Natural killer cell (primary cell): ENCODE data around the gene PLA2G1B. TPM values are rescaled to one million over a fixed set of nuclear protein-coding genes. Genes with fewer than 3 reads are reported as not detected.

Experiments used
- ATAC-seq, 3 donors: fragments of 150-1000 bp in 2 of 3; fragments of 200-7000 bp in 1 of 3; cut with Tn5 transposase; 1 replicate in 1 of 3; 2 replicates in 2 of 3; pipeline ENCODE4 v1.10.0; 2021; ENCODE audit warnings: mild to moderate bottlenecking in 2 of 3, moderate library complexity in 2 of 3
- DNase-seq, 2 donors: peaks; one replicate each; pipeline versions ENCODE4 v3.0.0 to v3.0.0-alpha.2; 2013 to 2021; ENCODE audit warnings: mixed read lengths in 1 of 2
- H3K27ac ChIP-seq: one replicate; pipeline ENCODE4 v1.5.1; 2013; ENCODE audit warnings: mild to moderate bottlenecking, low read length
- H3K27me3 ChIP-seq: one replicate; pipeline ENCODE4 v1.6.1; 2013; ENCODE audit warnings: low read length; ENCODE audit not compliant: control insufficient read depth, insufficient read depth
- H3K36me3 ChIP-seq: one replicate; pipeline ENCODE4 v1.6.1; 2013; ENCODE audit warnings: low read length; ENCODE audit not compliant: control insufficient read depth, insufficient read depth
- H3K4me1 ChIP-seq: one replicate; pipeline ENCODE4 v1.6.1; 2013; ENCODE audit warnings: low read length; ENCODE audit not compliant: control insufficient read depth, insufficient read depth
- H3K4me3 ChIP-seq: one replicate; pipeline ENCODE4 v1.5.1; 2013; ENCODE audit warnings: low read length
- H3K9me3 ChIP-seq: one replicate; pipeline ENCODE4 v1.6.1; 2013; ENCODE audit warnings: low read length; ENCODE audit not compliant: control insufficient read depth, insufficient read depth
- H3K27ac Mint-ChIP-seq, 2 donors: one replicate each; pipeline ENCODE4 v1.8.0; 2022; ENCODE audit warnings: mild to moderate bottlenecking in 2 of 2, mixed read lengths in 2 of 2, moderate library complexity in 1 of 2
- H3K27me3 Mint-ChIP-seq, 2 donors: one replicate each; pipeline ENCODE4 v1.8.0; 2022; ENCODE audit warnings: low read depth in 2 of 2, mixed read lengths in 2 of 2
- H3K36me3 Mint-ChIP-seq: one replicate; pipeline ENCODE4 v1.8.0; 2022; ENCODE audit warnings: mixed read lengths
- H3K4me1 Mint-ChIP-seq, 2 donors: one replicate each; pipeline ENCODE4 v1.8.0; 2022; ENCODE audit warnings: mixed read lengths in 2 of 2
- H3K4me3 Mint-ChIP-seq: one replicate; pipeline ENCODE4 v1.8.0; 2022; ENCODE audit warnings: mild to moderate bottlenecking, moderate library complexity, mixed read lengths
- H3K9me3 Mint-ChIP-seq, 2 donors: one replicate each; pipeline ENCODE4 v1.8.0; 2022; ENCODE audit warnings: mixed read lengths in 2 of 2
- WGBS: methylation state at CpG from one replicate; pipeline ENCODE4 v1.1.7; 2013; ENCODE audit warnings: missing lambda C conversion rate; ENCODE audit not compliant: insufficient coverage; 5-methylcytosine and 5-hydroxymethylcytosine counted together
- intact Hi-C: fragments of 100-400 bp; cut with micrococcal nuclease; formaldehyde crosslinking; loops from one replicate; pipeline ENCODE4 v1.14.2; 2022
- total RNA-seq, 4 donors: library from RNA; stranded (reverse); fragments of 120-200 nt in 1 of 4; gene quantifications; one replicate each; pipeline versions ENCODE4 v1.2.3 to v1.2.4, GENCODE V29; 2013 to 2022
- TF ChIP-seq, protein P1 (sequence below): fragments of 200-600 bp; IDR thresholded peaks from one replicate; pipeline ENCODE4 v1.8.0; 2022; ENCODE audit warnings: antibody characterized with exemption

PLA2G1B gene
- total RNA-seq, 3 donors from 2014 or later (not counting 1 experiment from before 2014, with no cell fraction given) = 0.52 TPM; not detected in 2

DNA sequence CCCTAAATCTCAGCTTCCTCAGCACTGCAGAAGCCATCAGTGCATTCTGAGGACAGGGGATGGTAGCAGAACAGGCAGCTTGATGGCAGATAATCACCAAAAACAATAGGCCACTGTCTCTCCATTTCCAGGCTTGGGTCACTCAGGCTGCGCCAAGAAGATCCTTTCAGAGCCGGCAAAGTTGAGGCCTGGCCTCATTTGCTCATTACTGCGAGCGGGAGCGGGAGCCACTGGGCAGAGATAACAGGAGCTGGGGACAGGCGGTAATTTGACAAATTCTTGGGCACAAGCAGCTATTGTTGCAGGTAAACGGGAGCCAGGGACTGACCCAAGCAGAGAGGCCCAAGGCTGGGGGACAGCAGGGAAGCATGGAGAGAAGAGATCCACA, 39.3 kb upstream of the PLA2G1B start:
- H3K4me3 ChIP-seq = no peak overlapping the region
- peak overlapping the region; percentile 2 for H3K4me3 Mint-ChIP-seq
- H3K27me3 ChIP-seq = peaks cover 36% of the 10 kb centered on the region
- no peaks in the 10 kb centered on the region for H3K9me3 ChIP-seq
- TF ChIP-seq, protein P1, sequence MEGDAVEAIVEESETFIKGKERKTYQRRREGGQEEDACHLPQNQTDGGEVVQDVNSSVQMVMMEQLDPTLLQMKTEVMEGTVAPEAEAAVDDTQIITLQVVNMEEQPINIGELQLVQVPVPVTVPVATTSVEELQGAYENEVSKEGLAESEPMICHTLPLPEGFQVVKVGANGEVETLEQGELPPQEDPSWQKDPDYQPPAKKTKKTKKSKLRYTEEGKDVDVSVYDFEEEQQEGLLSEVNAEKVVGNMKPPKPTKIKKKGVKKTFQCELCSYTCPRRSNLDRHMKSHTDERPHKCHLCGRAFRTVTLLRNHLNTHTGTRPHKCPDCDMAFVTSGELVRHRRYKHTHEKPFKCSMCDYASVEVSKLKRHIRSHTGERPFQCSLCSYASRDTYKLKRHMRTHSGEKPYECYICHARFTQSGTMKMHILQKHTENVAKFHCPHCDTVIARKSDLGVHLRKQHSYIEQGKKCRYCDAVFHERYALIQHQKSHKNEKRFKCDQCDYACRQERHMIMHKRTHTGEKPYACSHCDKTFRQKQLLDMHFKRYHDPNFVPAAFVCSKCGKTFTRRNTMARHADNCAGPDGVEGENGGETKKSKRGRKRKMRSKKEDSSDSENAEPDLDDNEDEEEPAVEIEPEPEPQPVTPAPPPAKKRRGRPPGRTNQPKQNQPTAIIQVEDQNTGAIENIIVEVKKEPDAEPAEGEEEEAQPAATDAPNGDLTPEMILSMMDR = no peak
- no peak overlapping the region for H3K27ac Mint-ChIP-seq
- H3K4me1 ChIP-seq = peaks cover 5% of the 10 kb centered on the region
- DNase-seq (no peak), ATAC-seq (no peak)
- peaks cover 68 to 80% of the 10 kb centered on the region in 2 donors for H3K27me3 Mint-ChIP-seq
- no peaks in the 10 kb centered on the region for H3K36me3 ChIP-seq
- no peaks in the 10 kb centered on the region for H3K9me3 Mint-ChIP-seq
- intact Hi-C loops = no loop called here
- no peak overlapping the region for H3K27ac ChIP-seq
- peaks cover 0 to 16% of the 10 kb centered on the region in 2 donors for H3K4me1 Mint-ChIP-seq
- no peaks in the 10 kb centered on the region for H3K36me3 Mint-ChIP-seq
- 69% methylated on average over 7 of the region's 7 CpGs for WGBS

DNA sequence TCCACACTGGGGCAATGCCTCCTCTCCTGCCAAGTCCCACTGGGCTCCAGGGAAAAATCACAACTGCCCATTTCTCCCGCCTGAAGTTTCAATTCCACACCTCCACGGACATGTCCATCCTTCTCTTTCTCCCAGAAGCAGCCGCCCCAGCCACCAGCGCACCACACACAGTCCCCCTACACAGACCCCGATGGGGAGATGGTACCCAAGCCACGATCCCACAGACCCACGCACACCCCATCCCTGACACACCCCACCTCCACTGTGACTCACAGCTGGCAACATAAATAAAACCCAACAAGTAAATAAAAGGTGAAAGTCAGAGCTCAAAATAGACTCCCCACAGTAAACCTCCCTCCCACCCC, 38.7 kb upstream of the PLA2G1B start:
- peaks cover 0 to 19% of the 10 kb centered on the region in 2 donors for H3K4me1 Mint-ChIP-seq
- H3K9me3 Mint-ChIP-seq = no peaks in the 10 kb centered on the region
- no peak overlapping the region for H3K4me3 Mint-ChIP-seq
- H3K27me3 ChIP-seq = peaks cover 33% of the 10 kb centered on the region
- WGBS = 84% methylated on average over 7 of the region's 7 CpGs
- H3K4me1 ChIP-seq = peaks cover 5% of the 10 kb centered on the region
- no peak overlapping the region for H3K4me3 ChIP-seq
- TF ChIP-seq, protein P1 = no peak
- H3K36me3 Mint-ChIP-seq = no peaks in the 10 kb centered on the region
- no peak for DNase-seq
- no peak for ATAC-seq
- H3K27ac ChIP-seq = no peak overlapping the region
- H3K9me3 ChIP-seq = no peaks in the 10 kb centered on the region
- no peak overlapping the region for H3K27ac Mint-ChIP-seq
- intact Hi-C loops = no loop called here
- H3K36me3 ChIP-seq = no peaks in the 10 kb centered on the region
- peaks cover 65 to 75% of the 10 kb centered on the region in 2 donors for H3K27me3 Mint-ChIP-seq

DNA sequence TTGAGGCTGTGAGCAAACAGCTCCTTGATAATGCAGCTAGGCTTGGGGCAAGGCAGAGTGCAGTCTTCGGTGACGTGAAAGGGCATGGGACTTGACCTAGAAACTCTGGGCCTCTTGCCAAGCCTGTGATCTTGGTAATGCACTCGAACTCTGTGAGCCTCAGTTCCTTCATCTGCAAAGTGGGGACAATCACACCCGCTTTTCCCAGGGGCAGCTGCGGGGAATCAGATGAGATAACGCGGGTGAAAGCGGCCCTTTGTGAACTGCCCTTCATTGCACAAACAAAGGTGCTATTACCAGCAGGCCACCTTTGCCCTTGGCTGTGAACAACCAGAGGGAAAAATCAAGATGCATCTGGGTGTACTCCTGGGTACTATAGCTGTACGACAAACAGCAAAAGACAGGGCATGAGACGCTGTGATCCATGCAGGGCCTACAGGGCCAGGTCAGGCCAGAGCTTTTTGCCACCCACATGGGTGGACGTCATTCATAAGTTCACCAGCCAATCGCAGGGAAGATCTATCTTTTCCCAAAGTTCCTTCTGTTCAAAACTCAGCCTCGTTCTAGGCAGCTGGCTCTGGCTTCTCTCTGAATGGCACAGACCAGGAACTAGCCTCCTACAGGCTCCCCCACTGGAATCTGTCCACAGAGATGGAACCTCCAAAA, 38.2 kb upstream of the PLA2G1B start:
- H3K36me3 ChIP-seq = no peaks in the 10 kb centered on the region
- intact Hi-C loops = no loop called here
- ATAC-seq (no peak), DNase-seq (no peak)
- Mint-ChIP-seq H3K27me3 (peaks cover 65 to 69% of the 10 kb centered on the region in 2 donors), H3K4me3 (no peak overlapping the region), H3K27ac (no peak overlapping the region), H3K9me3 (no peaks in the 10 kb centered on the region), H3K4me1 (peaks cover 0 to 19% of the 10 kb centered on the region in 2 donors), H3K36me3 (no peaks in the 10 kb centered on the region)
- H3K27me3 ChIP-seq = peaks cover 34% of the 10 kb centered on the region
- no peak overlapping the region for H3K27ac ChIP-seq
- 79% methylated on average over 13 of the region's 13 CpGs for WGBS
- TF ChIP-seq, protein P1 = no peak
- no peak overlapping the region for H3K4me3 ChIP-seq
- H3K9me3 ChIP-seq = no peaks in the 10 kb centered on the region
- H3K4me1 ChIP-seq = peaks cover 5% of the 10 kb centered on the region

DNA sequence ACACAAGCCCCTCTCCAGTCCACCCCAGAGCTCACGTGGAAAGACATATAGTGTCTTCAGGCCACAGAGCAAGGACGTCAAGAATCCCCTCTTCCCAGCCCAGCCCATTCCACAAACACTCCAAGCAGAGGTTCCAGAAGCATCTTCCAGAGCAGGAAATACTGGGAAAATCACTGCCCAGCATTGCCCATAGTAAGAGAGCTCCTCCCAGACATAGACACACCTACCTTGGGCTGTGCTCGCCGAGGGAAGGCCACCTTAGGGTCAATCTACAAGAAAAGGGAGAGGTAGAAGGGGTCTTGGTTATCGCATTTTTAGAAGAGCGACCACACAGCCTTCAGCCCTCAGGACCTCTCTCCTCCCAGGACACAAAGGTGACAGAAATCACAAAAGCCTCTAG, 36.9 kb upstream of the PLA2G1B start:
- 73% methylated on average over 2 of the region's 6 CpGs for WGBS
- ATAC-seq = no peak
- TF ChIP-seq, protein P1 = no peak

More for the DNA sequence above, 36.9 kb upstream of the PLA2G1B start:
- peaks cover 56 to 65% of the 10 kb centered on the region in 2 donors for H3K27me3 Mint-ChIP-seq
- H3K27ac ChIP-seq = no peak overlapping the region
- no peak for DNase-seq
- no peaks in the 10 kb centered on the region for H3K9me3 Mint-ChIP-seq
- H3K4me1 ChIP-seq = peaks cover 2% of the 10 kb centered on the region
- no peak overlapping the region for H3K4me3 ChIP-seq
- intact Hi-C loops = no loop called here
- no peaks in the 10 kb centered on the region for H3K36me3 ChIP-seq
- no peak overlapping the region for H3K4me3 Mint-ChIP-seq
- no peak overlapping the region for H3K27ac Mint-ChIP-seq
- no peaks in the 10 kb centered on the region for H3K36me3 Mint-ChIP-seq
- H3K27me3 ChIP-seq = peaks cover 22% of the 10 kb centered on the region
- H3K4me1 Mint-ChIP-seq = peaks cover 0 to 9% of the 10 kb centered on the region in 2 donors
- H3K9me3 ChIP-seq = no peaks in the 10 kb centered on the region
